CD4-positive, alpha-beta T cell (primary cell): ENCODE data around the gene ERCC6L. TPM values are rescaled to one million over a fixed set of nuclear protein-coding genes. Genes with fewer than 3 reads are reported as not detected.
"Not testable (repeated sequence)": the region's sequence is repeated elsewhere in the genome, so short reads cannot be mapped to it uniquely, and the experiment has no call there.

Experiments
- ATAC-seq: fragments of 200-7000 bp; cut with Tn5 transposase; one replicate; pipeline ENCODE4 v1.10.0; 2022; ENCODE audit warnings: mild to moderate bottlenecking; ENCODE audit not compliant: poor library complexity
- CTCF ChIA-PET: fragments of 350-600 bp; sonication (Branson Sonifier 250); formaldehyde crosslinking; loops from one replicate; lab custom pipeline; 2021; ENCODE audit warnings: antibody characterized with exemption, inconsistent platforms; lab: Charles Lee
- POLR2A ChIA-PET: fragments of 350-600 bp; sonication (Branson Sonifier 250); formaldehyde crosslinking; loops from one replicate; lab custom pipeline; 2021; ENCODE audit warnings: antibody characterized with exemption, inconsistent platforms; lab: Charles Lee
- DNase-seq, 14 experiments: peaks; one replicate each; pipeline ENCODE4 v3.0.0-alpha.2; 2013 to 2020; ENCODE audit warnings: mixed read lengths in 2 of 14
- H3K27ac ChIP-seq, 2 donors: one replicate each; pipeline versions ENCODE4 v1.5.1 to v1.7.0; 2013; ENCODE audit warnings: low read length in 2 of 2, low read depth in 1 of 2, mild to moderate bottlenecking in 1 of 2
- H3K27me3 ChIP-seq, 2 experiments: 1 replicate in 1 of 2; 2 replicates in 1 of 2; pipeline versions ENCODE4 v1.6.1 to v1.7.0; 2013; ENCODE audit warnings: low read length in 2 of 2, control low read depth in 1 of 2, mild to moderate bottlenecking in 1 of 2, moderate library complexity in 1 of 2; ENCODE audit not compliant: insufficient read depth in 2 of 2, control insufficient read depth in 1 of 2
- H3K36me3 ChIP-seq: one replicate; pipeline ENCODE4 v1.6.1; 2013; ENCODE audit warnings: low read length, control low read depth; ENCODE audit not compliant: insufficient read depth
- H3K4me1 ChIP-seq: one replicate; pipeline ENCODE4 v1.6.1; 2013; ENCODE audit warnings: low read length, control low read depth; ENCODE audit not compliant: insufficient read depth
- H3K4me3 ChIP-seq: one replicate; pipeline ENCODE4 v1.5.1; 2013; ENCODE audit warnings: mild to moderate bottlenecking, low read length, moderate library complexity
- H3K9me3 ChIP-seq, 2 experiments: 1 replicate in 1 of 2; 2 replicates in 1 of 2; pipeline versions ENCODE4 v1.6.1 to v1.7.0; 2013; ENCODE audit warnings: low read length in 2 of 2, mild to moderate bottlenecking in 2 of 2, control low read depth in 1 of 2, moderate library complexity in 1 of 2; ENCODE audit not compliant: control insufficient read depth in 1 of 2, insufficient read depth in 1 of 2
- H3K27ac Mint-ChIP-seq: one replicate; pipeline ENCODE4 v1.8.0; 2020; ENCODE audit warnings: mixed read lengths
- H3K27me3 Mint-ChIP-seq: one replicate; pipeline ENCODE4 v1.8.0; 2021; ENCODE audit warnings: mixed read lengths
- H3K36me3 Mint-ChIP-seq: one replicate; pipeline ENCODE4 v1.8.0; 2021; ENCODE audit warnings: low read depth, mixed read lengths
- H3K4me1 Mint-ChIP-seq: one replicate; pipeline ENCODE4 v1.8.0; 2021; ENCODE audit warnings: low read depth, mixed read lengths
- H3K4me3 Mint-ChIP-seq: one replicate; pipeline ENCODE4 v1.8.0; 2020; ENCODE audit warnings: mild to moderate bottlenecking, mixed read lengths
- H3K9me3 Mint-ChIP-seq: one replicate; pipeline ENCODE4 v1.8.0; 2020; ENCODE audit warnings: mixed read lengths
- intact Hi-C, 2 experiments: fragments of 100-400 bp; cut with DNase I in 1 of 2; cut with micrococcal nuclease in 1 of 2; formaldehyde crosslinking; loops; one replicate each; pipeline versions ENCODE4 v1.15.1 to v1.9.0; 2023 to 2025; cut with DNase I, micrococcal nuclease
- total RNA-seq, 174 experiments: library from RNA in 2 of 174; stranded (reverse) in 2 of 174; gene quantifications; one replicate each; pipeline ENCODE4 v1.2.3 and lab custom pipeline; 2021 to 2026
- TF ChIP-seq, protein P1 (sequence below): fragments of 200-600 bp; IDR thresholded peaks from one replicate; pipeline ENCODE4 v1.8.0; 2022; ENCODE audit warnings: antibody characterized with exemption, mild to moderate bottlenecking

ERCC6L gene
- total RNA-seq, 2 experiments from 2014 or later = 0.08 TPM; not detected in 1

DNA sequence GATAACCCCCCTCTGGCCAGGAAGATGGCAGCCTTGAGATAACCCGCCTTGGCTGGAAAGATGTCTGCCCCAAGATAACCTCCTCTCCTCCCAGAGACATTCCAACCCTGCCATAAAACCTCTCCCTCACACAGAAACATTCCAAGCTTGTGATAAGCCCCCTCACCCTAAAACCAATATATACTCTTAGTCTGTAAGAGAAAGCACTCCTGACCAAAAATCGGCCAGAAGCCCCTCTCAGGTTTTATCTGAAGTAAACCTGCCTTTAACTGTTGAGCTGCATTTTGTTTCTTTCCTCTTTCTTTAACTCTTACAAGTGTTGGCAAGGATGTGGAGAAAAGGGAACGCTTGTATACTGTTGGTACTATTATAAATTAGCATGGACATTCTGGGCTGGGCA lies 8.5 kb downstream of the ERCC6L start:
- ATAC-seq (no peak), DNase-seq (no peak)
- no peaks in the 10 kb centered on the region for H3K27me3 ChIP-seq
- Mint-ChIP-seq H3K4me1 (no peaks in the 10 kb centered on the region), H3K27me3 (no peaks in the 10 kb centered on the region), H3K27ac (no peak overlapping the region), H3K9me3 (no peaks in the 10 kb centered on the region), H3K36me3 (no peaks in the 10 kb centered on the region), H3K4me3 (no peak overlapping the region)
- TF ChIP-seq, protein P1, sequence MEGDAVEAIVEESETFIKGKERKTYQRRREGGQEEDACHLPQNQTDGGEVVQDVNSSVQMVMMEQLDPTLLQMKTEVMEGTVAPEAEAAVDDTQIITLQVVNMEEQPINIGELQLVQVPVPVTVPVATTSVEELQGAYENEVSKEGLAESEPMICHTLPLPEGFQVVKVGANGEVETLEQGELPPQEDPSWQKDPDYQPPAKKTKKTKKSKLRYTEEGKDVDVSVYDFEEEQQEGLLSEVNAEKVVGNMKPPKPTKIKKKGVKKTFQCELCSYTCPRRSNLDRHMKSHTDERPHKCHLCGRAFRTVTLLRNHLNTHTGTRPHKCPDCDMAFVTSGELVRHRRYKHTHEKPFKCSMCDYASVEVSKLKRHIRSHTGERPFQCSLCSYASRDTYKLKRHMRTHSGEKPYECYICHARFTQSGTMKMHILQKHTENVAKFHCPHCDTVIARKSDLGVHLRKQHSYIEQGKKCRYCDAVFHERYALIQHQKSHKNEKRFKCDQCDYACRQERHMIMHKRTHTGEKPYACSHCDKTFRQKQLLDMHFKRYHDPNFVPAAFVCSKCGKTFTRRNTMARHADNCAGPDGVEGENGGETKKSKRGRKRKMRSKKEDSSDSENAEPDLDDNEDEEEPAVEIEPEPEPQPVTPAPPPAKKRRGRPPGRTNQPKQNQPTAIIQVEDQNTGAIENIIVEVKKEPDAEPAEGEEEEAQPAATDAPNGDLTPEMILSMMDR = no peak
- no peaks in the 10 kb centered on the region for H3K36me3 ChIP-seq
- POLR2A ChIA-PET = no interaction called here
- H3K27ac ChIP-seq = no peak overlapping the region
- no peak overlapping the region for H3K4me3 ChIP-seq
- H3K4me1 ChIP-seq = no peaks in the 10 kb centered on the region
- intact Hi-C loops = no loop called here
- no peaks in the 10 kb centered on the region for H3K9me3 ChIP-seq
- CTCF ChIA-PET = no interaction called here

DNA sequence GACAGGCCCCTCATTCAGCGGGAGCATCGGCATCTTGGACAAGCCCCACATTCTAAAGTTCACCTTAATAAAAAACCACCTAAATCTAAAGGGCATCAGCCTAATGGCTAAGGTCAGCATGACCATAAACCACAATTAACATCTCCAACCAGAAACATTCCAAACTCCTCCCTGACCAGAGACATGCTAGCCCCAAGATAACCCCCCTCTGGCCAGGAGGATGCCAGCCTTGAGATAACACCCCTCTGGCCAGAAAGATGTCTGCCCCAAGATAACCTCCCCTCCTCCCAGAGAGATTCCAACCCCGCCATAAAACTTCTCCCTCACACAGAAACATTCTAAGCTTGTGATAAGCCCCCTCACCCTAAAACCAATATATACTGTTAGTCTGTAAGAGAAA lies 18.5 kb downstream of the ERCC6L start:
- H3K4me3 ChIP-seq, H3K9me3 Mint-ChIP-seq, H3K36me3 ChIP-seq, POLR2A ChIA-PET, H3K27me3 Mint-ChIP-seq, H3K27me3 ChIP-seq, CTCF ChIA-PET, H3K4me1 Mint-ChIP-seq, H3K9me3 ChIP-seq, ATAC-seq, DNase-seq, H3K27ac Mint-ChIP-seq, H3K27ac ChIP-seq, H3K4me1 ChIP-seq, H3K4me3 Mint-ChIP-seq, intact Hi-C loops, H3K36me3 Mint-ChIP-seq: not testable (repeated sequence)

DNA sequence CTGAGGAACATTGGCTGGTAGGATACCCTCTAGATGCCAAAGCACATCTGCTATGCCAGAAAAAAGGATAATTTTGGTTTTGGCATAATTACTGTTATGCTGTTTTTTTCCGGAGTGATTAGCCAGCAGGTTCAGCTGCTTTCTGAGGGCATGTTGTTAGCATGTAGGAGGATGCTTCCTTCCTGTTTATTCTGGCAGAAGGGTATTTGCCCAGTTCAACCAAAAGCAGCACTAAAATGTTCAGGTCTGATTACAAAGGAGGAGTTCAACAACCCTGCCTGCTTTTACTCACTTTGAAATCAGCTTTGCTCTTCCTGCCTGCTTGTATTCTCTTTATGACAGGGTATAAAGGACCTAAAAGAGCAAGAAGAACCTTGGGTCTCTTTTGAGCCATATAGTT lies 21.9 kb downstream of the ERCC6L start:
- TF ChIP-seq, protein P1 = no peak

DNA sequence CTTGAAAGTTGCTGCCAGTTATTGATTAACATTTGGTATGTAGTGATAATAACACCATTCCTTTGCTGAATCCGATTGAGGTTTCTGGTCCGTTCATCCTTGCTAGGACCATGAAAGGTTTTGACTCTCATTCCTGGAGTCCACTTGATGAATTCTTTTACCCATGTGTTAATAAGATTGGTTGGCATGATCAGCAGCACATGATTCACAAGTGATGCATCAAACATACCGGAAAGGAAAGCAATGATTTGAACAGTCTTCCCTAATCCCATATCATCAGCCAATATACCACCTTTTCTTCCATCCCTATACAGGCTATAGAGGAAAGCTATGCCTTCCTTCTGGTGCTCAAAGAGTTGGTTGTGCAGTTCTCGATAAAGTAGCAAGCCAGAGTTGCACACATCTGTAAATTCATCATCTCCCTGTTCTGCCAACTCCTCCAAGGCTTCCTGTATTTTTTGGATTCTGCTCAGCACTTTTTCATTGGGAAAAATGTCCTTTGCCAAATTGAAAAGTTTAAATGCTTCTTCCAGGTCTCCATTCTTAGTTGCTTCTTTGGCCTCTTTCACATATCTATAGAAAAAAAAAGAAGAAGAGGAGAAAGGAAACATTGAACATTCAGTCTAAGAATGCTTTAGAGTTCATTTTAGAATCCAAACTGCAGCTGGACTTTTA lies 30.6 kb downstream of the ERCC6L start:
- H3K27me3 ChIP-seq = no peaks in the 10 kb centered on the region
- H3K27ac ChIP-seq = no peak overlapping the region
- Mint-ChIP-seq H3K27me3 (no peaks in the 10 kb centered on the region), H3K4me3 (no peak overlapping the region), H3K9me3 (no peaks in the 10 kb centered on the region), H3K4me1 (no peaks in the 10 kb centered on the region), H3K36me3 (peaks cover 29% of the 10 kb centered on the region), H3K27ac (no peak overlapping the region)
- H3K36me3 ChIP-seq = peaks cover 2% of the 10 kb centered on the region
- POLR2A ChIA-PET = no interaction called here
- CTCF ChIA-PET = no interaction called here
- no peaks in the 10 kb centered on the region for H3K4me1 ChIP-seq
- DNase-seq = no peak
- ATAC-seq = no peak
- no peak overlapping the region for H3K4me3 ChIP-seq
- intact Hi-C loops = no loop called here
- no peaks in the 10 kb centered on the region for H3K9me3 ChIP-seq
- TF ChIP-seq, protein P1 = no peak

More for the DNA sequence above, 21.9 kb downstream of the ERCC6L start:
- Mint-ChIP-seq H3K36me3 (peaks cover 4% of the 10 kb centered on the region), H3K27me3 (no peaks in the 10 kb centered on the region), H3K27ac (no peak overlapping the region), H3K4me3 (no peak overlapping the region), H3K9me3 (no peaks in the 10 kb centered on the region), H3K4me1 (no peaks in the 10 kb centered on the region)
- H3K27ac ChIP-seq = no peak overlapping the region
- H3K4me3 ChIP-seq = no peak overlapping the region
- no peaks in the 10 kb centered on the region for H3K9me3 ChIP-seq
- H3K4me1 ChIP-seq = no peaks in the 10 kb centered on the region
- CTCF ChIA-PET = no interaction called here
- ATAC-seq (no peak), DNase-seq (no peak)
- no peaks in the 10 kb centered on the region for H3K36me3 ChIP-seq
- H3K27me3 ChIP-seq = no peaks in the 10 kb centered on the region
- POLR2A ChIA-PET = no interaction called here
- intact Hi-C loops = no loop called here
